OCI-LY3 (cell line): ENCODE results near the gene AQP1.

Source experiments
- EZH2phosphoT487 ChIP-seq: fragments of 200-600 bp; shearing (Covaris generic); IDR thresholded peaks from 2 replicates; pipeline ENCODE4 v1.6.1; 2018; ENCODE audit warnings: antibody characterized with exemption, mixed run types, low read depth
- TF ChIP-seq, protein P1 (sequence below): fragments of 200-600, 300-600 bp; sonication (generic); IDR thresholded peaks from 2 replicates; pipeline ENCODE4 v1.5.1; 2014; ENCODE audit warnings: antibody characterized with exemption, low read length, low read depth

GRCh38 chr7:30862995-30863705 lies 48.5 kb upstream of the AQP1 start:
- TF ChIP-seq, protein P1, sequence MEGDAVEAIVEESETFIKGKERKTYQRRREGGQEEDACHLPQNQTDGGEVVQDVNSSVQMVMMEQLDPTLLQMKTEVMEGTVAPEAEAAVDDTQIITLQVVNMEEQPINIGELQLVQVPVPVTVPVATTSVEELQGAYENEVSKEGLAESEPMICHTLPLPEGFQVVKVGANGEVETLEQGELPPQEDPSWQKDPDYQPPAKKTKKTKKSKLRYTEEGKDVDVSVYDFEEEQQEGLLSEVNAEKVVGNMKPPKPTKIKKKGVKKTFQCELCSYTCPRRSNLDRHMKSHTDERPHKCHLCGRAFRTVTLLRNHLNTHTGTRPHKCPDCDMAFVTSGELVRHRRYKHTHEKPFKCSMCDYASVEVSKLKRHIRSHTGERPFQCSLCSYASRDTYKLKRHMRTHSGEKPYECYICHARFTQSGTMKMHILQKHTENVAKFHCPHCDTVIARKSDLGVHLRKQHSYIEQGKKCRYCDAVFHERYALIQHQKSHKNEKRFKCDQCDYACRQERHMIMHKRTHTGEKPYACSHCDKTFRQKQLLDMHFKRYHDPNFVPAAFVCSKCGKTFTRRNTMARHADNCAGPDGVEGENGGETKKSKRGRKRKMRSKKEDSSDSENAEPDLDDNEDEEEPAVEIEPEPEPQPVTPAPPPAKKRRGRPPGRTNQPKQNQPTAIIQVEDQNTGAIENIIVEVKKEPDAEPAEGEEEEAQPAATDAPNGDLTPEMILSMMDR, result no peak
- no peak for TF ChIP-seq EZH2phosphoT487
